ENCODE results near the gene MPPED2.

DNA sequence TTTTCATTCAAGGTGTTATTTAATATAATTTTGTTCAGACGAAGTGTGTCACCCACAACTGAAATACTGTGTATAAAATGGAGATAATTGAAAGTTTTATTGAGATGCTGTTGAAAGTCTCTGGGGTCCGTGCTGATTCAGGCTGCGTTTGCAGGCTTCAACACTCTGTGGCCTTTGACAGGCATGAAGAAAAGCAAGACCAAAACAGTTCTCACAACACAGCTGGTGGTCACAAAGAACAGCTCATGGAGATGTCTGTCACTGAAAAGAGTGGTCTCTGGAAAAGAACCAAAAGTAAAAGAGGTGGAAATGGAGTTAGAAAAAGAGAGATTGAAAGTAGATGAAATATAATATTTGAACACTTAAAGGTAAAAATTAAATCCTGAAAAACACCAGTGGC lies 9.8 kb upstream of the MPPED2 start:
- TF ChIP-seq, protein P1, sequence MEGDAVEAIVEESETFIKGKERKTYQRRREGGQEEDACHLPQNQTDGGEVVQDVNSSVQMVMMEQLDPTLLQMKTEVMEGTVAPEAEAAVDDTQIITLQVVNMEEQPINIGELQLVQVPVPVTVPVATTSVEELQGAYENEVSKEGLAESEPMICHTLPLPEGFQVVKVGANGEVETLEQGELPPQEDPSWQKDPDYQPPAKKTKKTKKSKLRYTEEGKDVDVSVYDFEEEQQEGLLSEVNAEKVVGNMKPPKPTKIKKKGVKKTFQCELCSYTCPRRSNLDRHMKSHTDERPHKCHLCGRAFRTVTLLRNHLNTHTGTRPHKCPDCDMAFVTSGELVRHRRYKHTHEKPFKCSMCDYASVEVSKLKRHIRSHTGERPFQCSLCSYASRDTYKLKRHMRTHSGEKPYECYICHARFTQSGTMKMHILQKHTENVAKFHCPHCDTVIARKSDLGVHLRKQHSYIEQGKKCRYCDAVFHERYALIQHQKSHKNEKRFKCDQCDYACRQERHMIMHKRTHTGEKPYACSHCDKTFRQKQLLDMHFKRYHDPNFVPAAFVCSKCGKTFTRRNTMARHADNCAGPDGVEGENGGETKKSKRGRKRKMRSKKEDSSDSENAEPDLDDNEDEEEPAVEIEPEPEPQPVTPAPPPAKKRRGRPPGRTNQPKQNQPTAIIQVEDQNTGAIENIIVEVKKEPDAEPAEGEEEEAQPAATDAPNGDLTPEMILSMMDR (IDR thresholded peaks at IDR 0.05) = no peak
- TF ChIP-seq POLR2A (IDR thresholded peaks at IDR 0.05) = no peak
